ENCODE measurements around the gene ZBTB40.

ZBTB40 gene

GRCh38 chr1:22563671-22564602, 112.3 kb downstream of the ZBTB40 start:
- DNase-seq (ENCODE audit: low spot score): no peak
- no peak for TF ChIP-seq CTCF (IDR thresholded peaks at IDR 0.05; ENCODE audit: extremely low read depth, insufficient read depth, missing control alignments)
- in situ Hi-C loops (cut with MboI; ENCODE audit: low pct_unique_long_range_greater_than_20kb, low sequenced_read_pairs, unreplicated experiment): no loop called here

GRCh38 chr1:22566161-22566560, 114.5 kb downstream of the ZBTB40 start:
- TF ChIP-seq CTCF (IDR thresholded peaks at IDR 0.05; ENCODE audit: extremely low read depth, insufficient read depth, missing control alignments): no peak
- in situ Hi-C loops (cut with MboI; ENCODE audit: low pct_unique_long_range_greater_than_20kb, low sequenced_read_pairs, unreplicated experiment): no loop called here
- DNase-seq (ENCODE audit: low spot score): no peak

DNA sequence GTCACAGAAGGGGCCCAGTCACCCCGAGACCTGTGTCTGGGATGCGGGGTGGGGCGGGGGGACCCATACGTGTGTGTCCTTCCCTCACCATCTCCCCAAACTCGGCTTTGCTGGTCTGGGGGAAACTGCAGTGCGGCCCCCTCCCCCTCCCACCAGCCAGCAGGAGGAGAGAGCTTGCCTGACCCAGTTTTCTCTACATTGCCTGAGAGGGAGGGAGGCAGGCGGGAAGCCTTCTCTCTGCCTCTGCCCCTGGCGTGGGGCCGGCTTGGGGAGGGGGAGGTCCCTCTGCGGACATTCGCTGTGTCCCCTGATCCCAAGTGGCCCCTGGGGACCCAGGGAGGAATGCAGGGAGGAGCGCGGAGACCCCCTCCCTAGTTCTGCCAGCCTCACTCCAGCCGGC, 115.5 kb downstream of the ZBTB40 start:
- TF ChIP-seq CTCF (IDR thresholded peaks at IDR 0.05; ENCODE audit: extremely low read depth, insufficient read depth, missing control alignments): no peak
- in situ Hi-C loops (cut with MboI; ENCODE audit: low pct_unique_long_range_greater_than_20kb, low sequenced_read_pairs, unreplicated experiment): no loop called here
- DNase-seq (ENCODE audit: low spot score): no peak

- in situ Hi-C loops (cut with MboI; ENCODE audit: low pct_unique_long_range_greater_than_20kb, low sequenced_read_pairs, unreplicated experiment): no loop called here
- no peak for TF ChIP-seq CTCF (IDR thresholded peaks at IDR 0.05; ENCODE audit: extremely low read depth, insufficient read depth, missing control alignments)
These were observed 116.3 kb downstream of the ZBTB40 start for GRCh38 chr1:22567994-22568393.

DNA sequence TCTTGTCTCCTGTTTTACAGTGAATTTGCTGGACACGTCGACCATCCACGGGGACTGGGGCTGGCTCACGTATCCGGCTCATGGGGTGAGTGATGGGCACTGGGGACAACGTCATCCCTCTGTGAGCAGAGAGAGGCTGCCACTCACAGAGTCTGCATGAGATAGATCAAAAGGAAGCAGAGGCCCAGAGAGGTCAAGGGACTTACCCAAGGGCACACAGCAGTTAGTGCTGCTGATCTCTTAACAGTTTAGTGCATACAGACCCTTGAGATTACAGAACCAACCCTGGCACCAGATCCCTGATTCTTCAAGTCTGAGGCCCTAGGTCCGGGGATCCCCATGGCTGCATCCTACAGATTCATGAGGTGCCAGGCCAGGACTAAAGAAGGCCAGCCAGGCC, 117.6 kb downstream of the ZBTB40 start:
- in situ Hi-C loops (cut with MboI; ENCODE audit: low pct_unique_long_range_greater_than_20kb, low sequenced_read_pairs, unreplicated experiment): no loop called here

More at GRCh38 chr1:22567994-22568393, 116.3 kb downstream of the ZBTB40 start:
- DNase-seq (ENCODE audit: low spot score): no peak

More for the DNA sequence above, 117.6 kb downstream of the ZBTB40 start:
- no peak for DNase-seq (ENCODE audit: low spot score)
- no peak for TF ChIP-seq CTCF (IDR thresholded peaks at IDR 0.05; ENCODE audit: extremely low read depth, insufficient read depth, missing control alignments)

Measured in GM13977 (cell line).